Eye (tissue), 1 donor: ENCODE results near the gene CA6.
A peak's percentile ranks its signal among the peaks of the same experiment; 100 is the strongest.
"Not testable (repeated sequence)": the region's sequence is repeated elsewhere in the genome, so short reads cannot be mapped to it uniquely, and the experiment has no call there.

Experiments
- DNase-seq: peaks from one replicate; pipeline ENCODE4 v3.0.0-alpha.2; 2015

The CA6 gene

DNA sequence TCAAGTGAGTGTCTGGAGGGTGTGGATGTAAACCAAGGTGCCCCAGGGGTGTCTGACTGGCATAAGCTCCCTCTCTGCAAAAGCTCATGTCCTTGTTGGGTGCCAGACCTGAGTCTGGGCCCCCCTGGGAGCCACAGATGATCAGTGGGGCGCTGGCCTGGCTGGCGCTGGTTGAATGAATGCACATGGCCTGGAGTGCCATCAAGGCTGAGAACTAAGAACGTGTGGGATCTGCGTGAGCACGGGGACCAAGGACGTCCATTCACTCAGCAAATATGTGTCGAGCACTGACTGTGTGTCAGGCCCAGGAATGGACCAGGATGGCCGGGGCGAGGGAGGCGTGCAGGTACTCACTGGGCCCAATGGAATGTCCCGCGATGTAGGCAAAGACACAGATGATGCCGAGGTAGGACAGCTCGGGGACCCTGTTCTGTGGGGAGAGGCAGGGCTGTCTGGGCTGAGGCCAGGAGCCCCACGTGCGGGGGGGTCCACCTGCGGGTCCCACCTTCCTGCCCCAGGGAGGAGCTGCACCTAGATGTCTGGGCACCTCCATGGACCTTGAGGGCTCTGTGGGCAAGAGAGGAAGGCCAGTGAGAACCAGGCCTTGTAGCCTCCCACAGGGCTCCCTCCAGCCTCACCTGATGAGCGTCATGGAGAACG is 61.4 kb downstream of the CA6 start:
- no peak for DNase-seq

DNA sequence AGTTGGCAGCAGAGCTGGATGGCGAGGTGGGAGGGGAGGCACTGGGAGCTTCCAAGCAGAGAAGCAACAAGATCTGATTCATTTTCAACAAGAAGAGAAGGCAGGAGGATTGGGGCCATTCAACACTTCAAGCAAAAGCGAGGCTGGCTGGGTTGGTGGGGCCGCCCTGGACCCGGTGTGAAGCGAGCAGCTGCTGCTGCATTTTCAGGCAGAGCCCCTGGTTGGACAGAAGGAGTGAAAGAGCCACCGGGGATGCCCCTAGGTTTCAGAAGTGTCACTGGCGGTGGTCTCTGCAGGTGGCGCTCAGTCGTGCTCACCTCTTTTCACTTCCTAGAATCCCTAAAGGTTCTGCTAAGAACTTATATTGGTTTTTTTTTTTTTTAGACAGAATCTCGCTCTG is 62.6 kb downstream of the CA6 start:
- no peak for DNase-seq

DNA sequence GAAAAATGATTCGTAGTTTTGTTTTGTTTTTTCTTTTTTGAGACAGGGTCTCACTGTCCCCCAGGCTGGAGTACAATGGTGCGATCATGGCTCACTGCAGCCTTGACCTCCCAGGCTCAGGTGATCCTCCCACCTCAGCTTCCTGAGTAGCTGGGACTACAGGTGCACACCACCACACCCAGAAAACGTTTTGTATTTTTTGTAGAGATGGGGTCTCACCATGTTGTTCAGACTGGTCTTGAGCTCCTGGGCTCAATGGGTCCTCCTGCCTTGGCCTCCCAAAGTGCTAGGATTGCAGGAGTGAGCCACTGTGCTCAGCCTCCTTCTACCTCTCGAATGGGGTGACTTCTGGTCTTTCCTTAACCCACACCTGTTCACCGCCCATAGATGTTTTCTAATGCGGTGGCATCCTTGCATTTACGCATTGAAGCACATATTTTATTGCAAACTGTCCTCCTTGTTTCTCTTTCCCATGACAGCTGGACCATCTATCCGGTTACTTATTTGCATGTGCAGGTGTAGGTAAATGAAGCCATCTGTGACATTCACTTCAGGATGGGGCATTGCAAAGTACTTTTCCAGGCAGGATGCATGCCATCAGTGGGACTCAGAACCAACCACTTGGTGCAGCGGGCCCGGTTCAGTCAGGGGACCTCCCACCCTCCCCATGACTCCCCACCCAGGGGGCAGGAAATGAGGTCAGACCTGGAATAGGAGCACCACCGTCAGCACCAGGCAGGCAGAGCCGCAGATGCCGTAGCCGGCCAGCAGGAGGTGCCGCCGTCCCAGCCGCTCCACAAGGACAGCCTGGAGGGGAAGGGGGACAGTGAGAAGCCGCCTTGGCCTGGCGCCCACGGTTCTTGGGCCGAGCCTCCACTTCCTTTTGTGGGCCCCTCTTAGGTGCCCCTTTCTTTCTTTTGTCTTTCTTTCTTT is 64.0 kb downstream of the CA6 start:
- no peak for DNase-seq

DNA sequence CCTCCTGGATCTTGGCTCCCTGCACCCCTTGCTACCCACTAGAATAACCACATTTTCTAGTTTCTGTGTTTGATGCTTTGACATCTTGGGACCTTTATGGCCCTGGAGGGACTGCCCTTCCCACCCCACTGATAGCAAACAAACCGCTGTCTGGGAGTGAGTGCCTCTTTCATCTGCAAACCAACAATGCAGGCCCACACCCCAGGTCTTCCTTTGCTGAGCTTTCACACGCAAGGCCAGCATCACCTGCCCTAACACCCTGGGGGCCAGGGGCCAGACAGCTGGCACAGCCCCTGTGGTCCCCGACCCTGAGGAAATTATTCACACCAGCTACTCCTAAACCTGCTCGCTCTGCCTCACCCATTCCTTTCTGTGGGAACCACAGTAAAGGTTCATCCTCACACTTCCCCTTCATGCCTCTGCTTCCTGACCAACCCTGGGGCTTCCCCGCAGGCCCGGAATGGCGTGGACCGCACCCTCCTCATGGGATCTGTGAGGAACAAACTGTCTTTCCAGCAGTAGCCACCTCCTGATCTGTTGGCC is 65.2 kb downstream of the CA6 start:
- no peak for DNase-seq

DNA sequence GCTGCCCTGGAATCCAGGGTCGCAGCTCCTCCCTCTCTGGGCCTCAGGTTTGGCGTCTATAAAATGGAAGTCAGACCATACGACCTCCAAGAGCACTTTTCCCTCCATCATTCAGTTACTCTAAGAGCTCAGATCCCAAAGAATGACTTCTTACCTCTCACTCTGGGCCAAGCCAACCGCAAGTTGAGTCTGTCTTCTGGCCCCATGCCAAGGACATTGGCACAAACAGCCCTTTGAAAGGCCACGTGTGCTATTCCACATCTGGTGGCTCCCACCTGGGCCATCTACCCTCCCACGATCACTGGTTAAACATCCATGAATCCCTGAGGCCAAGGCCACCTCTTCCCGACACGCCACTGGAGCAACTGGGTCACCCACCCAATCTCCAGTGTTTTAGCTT is 68.2 kb downstream of the CA6 start:
- no peak for DNase-seq

DNA sequence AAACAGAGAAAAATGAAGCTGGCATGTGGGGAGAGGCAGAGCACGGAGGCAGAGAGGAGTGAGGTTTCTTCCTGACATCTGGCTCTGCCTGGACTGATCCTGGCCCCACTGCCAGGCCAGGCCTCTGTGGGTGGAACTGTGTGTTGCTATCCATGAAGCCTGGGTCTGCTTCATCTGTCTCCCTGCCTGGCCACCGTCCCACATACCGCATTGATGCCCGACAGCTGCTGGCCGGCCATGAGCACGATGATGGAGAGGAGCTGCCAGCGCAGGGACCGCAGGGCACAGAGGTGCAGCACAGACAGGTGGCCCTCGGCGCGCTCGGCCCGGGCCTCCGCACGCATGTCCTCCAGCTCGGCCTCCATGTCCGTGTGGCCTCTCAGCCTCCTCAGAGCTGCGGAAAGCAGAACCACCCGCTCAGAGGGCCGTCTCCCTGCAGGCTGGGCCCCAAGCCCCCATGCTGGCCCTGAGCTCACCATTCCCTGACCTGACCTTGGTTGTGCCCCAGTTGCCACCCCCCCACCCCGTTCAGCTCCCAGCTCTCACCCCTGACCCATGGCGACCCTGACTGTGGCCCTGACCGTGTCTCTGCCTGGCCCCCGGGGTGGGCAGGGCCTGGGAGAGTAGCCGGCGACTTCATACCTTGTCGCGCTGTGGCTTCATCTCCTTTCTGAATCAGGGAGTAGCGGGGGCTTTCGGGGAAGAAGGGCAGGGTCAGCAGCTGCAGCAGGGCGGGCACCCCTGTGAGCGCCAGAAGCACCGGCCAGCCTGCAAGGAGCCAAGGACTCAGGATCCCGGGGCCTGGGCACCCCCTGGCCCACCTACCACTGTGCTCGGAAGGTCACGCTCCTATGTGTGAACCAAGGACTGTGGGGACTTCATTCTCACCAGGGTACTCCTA is 69.1 kb downstream of the CA6 start:
- DNase-seq = no peak

DNA sequence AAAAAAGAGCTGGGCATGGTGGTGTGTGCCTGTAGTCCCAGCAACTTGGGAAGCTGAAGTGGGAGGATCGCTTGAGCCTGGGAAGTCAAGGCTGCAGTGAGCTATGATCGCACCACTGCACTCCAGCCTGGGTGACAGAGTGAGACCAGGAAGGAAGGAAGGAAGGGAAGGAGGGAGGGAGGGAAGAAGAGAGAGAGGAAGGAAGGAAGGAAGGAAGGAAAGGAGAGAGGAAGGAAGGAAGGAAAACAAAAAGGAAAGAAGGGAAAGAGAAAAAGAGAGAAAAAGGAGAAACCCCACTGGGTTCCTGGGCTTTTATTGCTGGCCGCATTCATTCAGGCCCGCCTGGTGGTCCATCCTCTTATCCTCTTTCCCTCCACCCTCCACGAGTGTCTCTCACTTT is 70.8 kb downstream of the CA6 start:
- DNase-seq = no peak

DNA sequence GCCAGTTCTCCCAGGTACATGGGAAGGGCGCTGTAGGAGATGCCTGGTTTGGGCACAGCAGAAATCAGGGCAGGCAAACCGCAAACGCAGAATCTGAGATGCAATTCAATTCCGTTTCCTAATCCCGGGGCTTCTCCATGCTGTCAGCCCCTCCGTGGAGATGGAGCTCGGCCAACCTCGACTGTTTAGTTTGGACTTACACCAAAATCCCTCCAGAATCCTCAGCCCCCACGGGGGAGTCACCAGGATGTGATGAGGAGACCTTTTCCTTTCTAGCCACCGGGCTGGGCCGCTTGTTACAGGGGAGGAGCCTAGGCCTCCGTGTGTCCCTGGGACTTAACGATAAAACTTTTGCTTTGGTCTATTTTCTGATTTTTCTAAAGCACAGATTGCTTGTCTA is 72.7 kb downstream of the CA6 start:
- peak; percentile 56 for DNase-seq

DNA sequence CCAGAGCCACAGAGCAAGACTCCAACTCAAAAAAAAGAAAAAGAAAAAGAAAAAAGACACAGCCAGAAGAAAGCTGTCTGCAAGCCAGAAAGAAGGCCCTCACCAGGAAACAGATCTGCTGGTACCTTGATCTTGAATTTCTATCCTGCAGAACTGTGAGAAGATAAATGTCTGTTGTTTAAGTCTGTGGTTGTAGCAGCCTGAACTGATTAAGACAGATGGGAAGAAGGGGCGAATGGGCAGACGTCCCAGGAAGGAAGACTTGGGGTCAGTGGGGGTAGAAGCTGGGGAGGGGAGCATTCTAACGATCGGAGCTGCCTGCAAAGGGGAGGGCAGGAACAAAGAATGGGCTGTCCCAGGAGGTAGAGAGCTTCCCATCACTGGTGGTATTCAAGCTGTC is 74.2 kb downstream of the CA6 start:
- DNase-seq = peak; percentile 42

DNA sequence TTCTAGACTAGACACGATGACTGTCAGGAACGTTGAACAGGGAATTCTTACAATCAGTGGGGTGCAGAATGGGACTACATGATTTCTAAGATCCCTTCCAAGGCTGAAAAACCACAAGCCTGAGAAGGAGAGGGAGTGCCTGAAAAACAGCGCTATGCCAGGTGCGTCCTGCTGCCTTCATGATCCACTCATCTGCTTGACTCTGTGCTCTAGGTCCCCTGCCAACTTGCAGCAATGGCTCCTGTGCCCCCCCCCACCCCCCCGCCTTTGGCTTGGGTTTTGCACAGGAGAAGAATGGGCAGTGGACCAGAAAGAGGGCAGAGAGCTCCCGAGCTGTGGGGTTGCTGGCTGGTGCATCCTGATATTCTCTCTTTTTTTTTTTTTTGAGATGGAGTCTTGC is 74.6 kb downstream of the CA6 start:
- DNase-seq = no peak

DNA sequence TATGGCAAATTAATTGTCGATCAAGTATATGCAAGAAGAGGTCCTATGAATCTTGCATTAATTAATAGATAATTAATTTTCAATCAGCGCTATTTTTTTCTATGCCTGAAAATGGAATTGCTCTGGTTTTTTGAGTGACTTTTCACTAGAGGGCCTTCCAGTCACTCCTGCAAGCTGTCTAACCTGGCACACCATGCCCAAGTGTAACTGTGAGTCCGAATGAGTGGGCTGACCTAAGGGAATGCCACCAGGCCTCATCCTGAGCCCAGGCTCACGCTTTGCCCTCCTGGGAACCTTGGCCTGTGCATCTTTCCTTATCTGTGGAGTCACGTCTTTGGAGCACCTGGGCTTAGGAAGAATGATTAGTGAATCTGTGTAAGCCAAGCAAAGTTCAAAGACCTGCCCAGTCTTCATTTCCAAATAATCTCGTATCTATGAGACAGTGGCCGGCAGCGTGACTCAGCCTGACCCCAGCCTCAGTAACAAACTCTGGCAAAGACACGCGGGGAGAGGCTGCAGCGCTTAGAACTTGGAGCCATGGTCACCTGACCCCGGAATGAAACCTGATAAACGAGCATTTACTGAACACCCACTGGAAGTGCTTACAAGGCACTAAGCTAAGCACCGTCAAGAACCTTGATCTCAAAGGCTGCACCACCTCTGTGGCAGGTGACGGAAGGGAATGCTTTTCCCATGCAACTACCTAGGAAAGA is 76.5 kb downstream of the CA6 start:
- not testable (repeated sequence) for DNase-seq

DNA sequence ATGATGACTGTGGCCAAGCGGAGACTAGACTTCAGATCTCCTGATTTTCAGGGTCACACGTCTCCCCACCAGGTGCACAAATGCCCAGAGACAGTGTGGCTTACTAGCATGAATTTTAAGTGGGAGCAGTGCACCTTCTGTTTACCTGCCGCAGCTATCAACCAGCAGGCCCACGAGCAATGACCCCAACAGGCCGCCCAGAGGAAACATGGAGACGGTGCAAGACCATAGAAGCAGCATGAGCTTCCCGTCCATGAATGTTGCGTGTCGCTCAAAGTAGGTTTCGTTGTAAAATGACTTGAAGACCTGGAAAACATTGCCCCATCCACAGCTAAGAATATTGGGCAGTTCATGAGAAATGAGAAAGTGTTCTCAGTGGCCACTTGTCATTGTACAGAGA is 77.1 kb downstream of the CA6 start:
- no peak for DNase-seq
